CD4-positive, CD25-positive, alpha-beta regulatory T cell (primary cell): ENCODE results near the gene MYO3B. TPM values are rescaled to one million over a fixed set of nuclear protein-coding genes. Genes with fewer than 3 reads are reported as not detected.
"Not testable (repeated sequence)": the region's sequence is repeated elsewhere in the genome, so short reads cannot be mapped to it uniquely, and the experiment has no call there.

Experiments used
- ATAC-seq, 2 donors: fragments of 150-1000 bp; cut with Tn5 transposase; one replicate each; pipeline ENCODE4 v1.10.0; 2021; ENCODE audit warnings: low read depth in 2 of 2, moderate number of reproducible peaks in 2 of 2, moderate library complexity in 1 of 2
- DNase-seq, 3 donors: peaks; one replicate each; pipeline versions ENCODE4 v3.0.0 to v3.0.0-alpha.2; 2012 to 2022; ENCODE audit warnings: mixed read lengths in 1 of 3
- H3K27ac ChIP-seq: one replicate; pipeline ENCODE4 v1.7.0; 2013; ENCODE audit warnings: mild to moderate bottlenecking, low read length; ENCODE audit not compliant: insufficient read depth, poor library complexity, severe bottlenecking
- H3K27me3 ChIP-seq: one replicate; pipeline ENCODE4 v1.7.0; 2013; ENCODE audit warnings: low read length; ENCODE audit not compliant: control insufficient read depth, insufficient read depth
- H3K36me3 ChIP-seq: one replicate; pipeline ENCODE4 v1.7.0; 2013; ENCODE audit warnings: mild to moderate bottlenecking, low read length, moderate library complexity; ENCODE audit not compliant: control insufficient read depth, insufficient read depth
- H3K4me1 ChIP-seq: 2 replicates; pipeline ENCODE4 v1.7.0; 2013; ENCODE audit warnings: mild to moderate bottlenecking, low read length; ENCODE audit not compliant: insufficient read depth, control insufficient read depth, poor library complexity, severe bottlenecking
- H3K4me3 ChIP-seq: one replicate; pipeline ENCODE4 v1.7.0; 2013; ENCODE audit warnings: low read depth, mild to moderate bottlenecking, low read length, moderate library complexity
- H3K9me3 ChIP-seq, 2 experiments: 1 replicate in 1 of 2; 2 replicates in 1 of 2; pipeline ENCODE4 v1.7.0; 2013; ENCODE audit warnings: low read length in 2 of 2, mild to moderate bottlenecking in 1 of 2, moderate library complexity in 1 of 2; ENCODE audit not compliant: control insufficient read depth in 2 of 2
- H3K27ac Mint-ChIP-seq, 3 donors: one replicate each; pipeline ENCODE4 v1.8.0; 2020 to 2022; ENCODE audit warnings: mild to moderate bottlenecking in 3 of 3, mixed read lengths in 3 of 3, moderate library complexity in 2 of 3
- H3K27me3 Mint-ChIP-seq: one replicate; pipeline ENCODE4 v1.8.0; 2022; ENCODE audit warnings: mild to moderate bottlenecking, mixed read lengths
- H3K36me3 Mint-ChIP-seq: one replicate; pipeline ENCODE4 v1.8.0; 2020; ENCODE audit warnings: mixed read lengths
- H3K4me1 Mint-ChIP-seq, 4 donors: one replicate each; pipeline ENCODE4 v1.8.0; 2020 to 2022; ENCODE audit warnings: mixed read lengths in 4 of 4, mild to moderate bottlenecking in 1 of 4
- H3K4me3 Mint-ChIP-seq, 4 donors: one replicate each; pipeline ENCODE4 v1.8.0; 2020 to 2022; ENCODE audit warnings: mild to moderate bottlenecking in 4 of 4, mixed read lengths in 4 of 4, moderate library complexity in 3 of 4
- H3K9me3 Mint-ChIP-seq, 7 donors: one replicate each; pipeline ENCODE4 v1.8.0; 2020 to 2022; ENCODE audit warnings: mixed read lengths in 7 of 7, mild to moderate bottlenecking in 3 of 7, moderate library complexity in 2 of 7
- polyA plus RNA-seq, 4 donors: library from polyadenylated mRNA; unstranded; fragments of 300-500 nt; fragmentation: Illumina TruSeq; gene quantifications; one replicate each; pipeline ENCODE4 v1.2.3, GENCODE V29; 2021
- total RNA-seq: library from RNA; stranded (reverse); gene quantifications from one replicate; pipeline ENCODE4 v1.2.3, GENCODE V29; 2022

MYO3B gene
- total and polyA plus RNA-seq, 5 donors from 2014 or later, result not detected

GRCh38 chr2:170260188-170260587 lies 82.2 kb downstream of the MYO3B start:
- Histone ChIP-seq H3K27me3 (no peaks in the 10 kb centered on the region), H3K36me3 (no peaks in the 10 kb centered on the region), H3K4me3 (no peak overlapping the region), H3K27ac (no peak overlapping the region), H3K4me1 (no peaks in the 10 kb centered on the region), H3K9me3 (no peaks in the 10 kb centered on the region)
- Mint-ChIP-seq H3K4me1 (no peaks in the 10 kb centered on the region), H3K4me3 (no peak overlapping the region), H3K9me3 (peaks cover 0 to 14% (median 6%) of the 10 kb centered on the region in 7 donors), H3K36me3 (no peaks in the 10 kb centered on the region), H3K27me3 (peaks cover 4% of the 10 kb centered on the region), H3K27ac (no peak overlapping the region)
- DNase-seq, result no peak
- ATAC-seq, result no peak

- DNase-seq, result no peak
- H3K4me3 ChIP-seq, result no peak overlapping the region
- H3K27ac ChIP-seq, result no peak overlapping the region
- H3K27me3 ChIP-seq, result no peaks in the 10 kb centered on the region
- no peaks in the 10 kb centered on the region for H3K4me1 Mint-ChIP-seq
- no peak overlapping the region for H3K27ac Mint-ChIP-seq
- H3K4me1 ChIP-seq, result no peaks in the 10 kb centered on the region
- peaks cover 4% of the 10 kb centered on the region for H3K27me3 Mint-ChIP-seq
- H3K4me3 Mint-ChIP-seq, result no peak overlapping the region
- no peaks in the 10 kb centered on the region for H3K9me3 ChIP-seq
- H3K36me3 Mint-ChIP-seq, result no peaks in the 10 kb centered on the region
- no peaks in the 10 kb centered on the region for H3K36me3 ChIP-seq
- no peak for ATAC-seq
- H3K9me3 Mint-ChIP-seq, result peaks cover 0 to 13% (median 6%) of the 10 kb centered on the region in 7 donors
Measured at GRCh38 chr2:170261566-170261965, 83.6 kb downstream of the MYO3B start.

GRCh38 chr2:170262343-170262742 lies 84.4 kb downstream of the MYO3B start:
- peaks cover 0 to 13% (median 6%) of the 10 kb centered on the region in 7 donors for H3K9me3 Mint-ChIP-seq
- H3K4me1 Mint-ChIP-seq, result no peaks in the 10 kb centered on the region
- H3K4me1 ChIP-seq, result no peaks in the 10 kb centered on the region
- ATAC-seq (no peak), DNase-seq (no peak)
- no peaks in the 10 kb centered on the region for H3K36me3 Mint-ChIP-seq
- no peak overlapping the region for H3K27ac ChIP-seq
- H3K4me3 ChIP-seq, result no peak overlapping the region
- H3K4me3 Mint-ChIP-seq, result no peak overlapping the region
- no peaks in the 10 kb centered on the region for H3K9me3 ChIP-seq
- H3K27me3 Mint-ChIP-seq, result peaks cover 4% of the 10 kb centered on the region
- no peaks in the 10 kb centered on the region for H3K36me3 ChIP-seq
- H3K27me3 ChIP-seq, result no peaks in the 10 kb centered on the region
- H3K27ac Mint-ChIP-seq, result no peak overlapping the region

DNA sequence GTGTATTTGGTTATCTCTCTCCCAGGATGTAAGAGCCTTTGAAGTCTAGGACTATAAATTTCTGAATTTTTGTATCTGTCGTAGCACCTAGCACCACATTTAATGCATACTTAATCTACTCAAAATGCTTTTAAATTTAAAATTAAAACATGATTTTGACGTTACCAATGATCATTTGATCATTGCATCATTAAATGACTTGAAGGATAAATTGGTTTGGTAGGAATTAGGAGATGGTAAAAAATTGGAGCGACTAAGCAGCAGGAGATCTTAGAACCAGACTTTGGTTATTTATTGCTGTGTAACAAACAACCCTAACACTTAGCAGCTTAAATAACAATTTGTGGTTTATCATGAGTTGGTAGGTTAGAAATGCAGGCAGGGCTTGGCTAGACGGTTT lies 84.9 kb downstream of the MYO3B start:
- Histone ChIP-seq H3K4me1 (no peaks in the 10 kb centered on the region), H3K4me3 (no peak overlapping the region), H3K9me3 (no peaks in the 10 kb centered on the region), H3K36me3 (no peaks in the 10 kb centered on the region), H3K27ac (no peak overlapping the region), H3K27me3 (no peaks in the 10 kb centered on the region)
- H3K27me3 Mint-ChIP-seq, result peaks cover 7% of the 10 kb centered on the region
- no peak overlapping the region for H3K27ac Mint-ChIP-seq
- H3K4me1 Mint-ChIP-seq, result no peaks in the 10 kb centered on the region
- peaks cover 0 to 13% (median 7%) of the 10 kb centered on the region in 7 donors for H3K9me3 Mint-ChIP-seq
- DNase-seq, result no peak
- no peaks in the 10 kb centered on the region for H3K36me3 Mint-ChIP-seq
- no peak overlapping the region for H3K4me3 Mint-ChIP-seq
- no peak for ATAC-seq

DNA sequence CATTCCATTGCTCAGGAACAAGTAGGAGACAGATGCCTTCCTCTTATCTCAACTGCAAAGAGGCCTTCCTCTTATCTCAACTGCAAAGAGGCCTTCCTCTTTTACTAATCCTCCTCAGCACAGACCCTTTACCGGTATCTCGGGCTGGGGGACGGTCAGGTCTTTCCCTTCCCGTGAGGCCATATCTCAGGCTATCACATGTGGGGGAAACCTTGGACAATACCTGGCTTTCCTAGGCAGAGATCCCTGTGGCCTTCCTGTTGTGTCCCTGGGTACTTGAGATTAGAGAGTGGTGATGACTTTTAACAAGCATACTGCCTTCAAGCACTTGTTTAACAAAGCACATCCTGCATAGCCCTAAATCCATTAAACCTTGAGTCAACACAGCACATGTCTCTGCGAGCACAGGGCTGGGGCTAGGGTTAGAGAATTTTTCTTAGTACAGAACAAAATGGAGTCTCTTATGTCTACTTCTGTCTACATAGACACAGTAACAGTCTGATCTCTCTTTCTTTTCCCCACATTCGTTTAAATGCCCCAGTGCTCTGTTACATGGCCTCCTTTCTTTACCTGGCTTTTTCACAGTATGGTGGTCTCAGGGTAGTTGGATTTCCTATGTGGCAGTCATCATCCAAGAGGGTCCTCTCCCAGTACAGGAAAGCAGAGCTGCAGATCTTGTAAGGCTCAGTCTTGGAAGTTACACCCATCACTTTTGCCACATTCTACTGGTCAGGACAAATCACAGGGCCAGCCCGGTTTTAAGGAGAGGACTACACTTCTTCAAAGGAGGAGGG lies 86.0 kb downstream of the MYO3B start:
- not testable (repeated sequence) for H3K4me3 ChIP-seq, H3K4me1 ChIP-seq, H3K27ac Mint-ChIP-seq, H3K27ac ChIP-seq, H3K9me3 ChIP-seq, ATAC-seq, H3K4me1 Mint-ChIP-seq, H3K27me3 Mint-ChIP-seq, H3K36me3 Mint-ChIP-seq, H3K36me3 ChIP-seq, DNase-seq, H3K27me3 ChIP-seq
- peak overlapping the region in 1 of 4 donors; percentile 12 for H3K4me3 Mint-ChIP-seq
- peaks cover 0 to 13% (median 7%) of the 10 kb centered on the region in 7 donors for H3K9me3 Mint-ChIP-seq

- no peaks in the 10 kb centered on the region for H3K4me1 ChIP-seq
- H3K4me3 ChIP-seq, result no peak overlapping the region
- no peaks in the 10 kb centered on the region for H3K9me3 ChIP-seq
- no peak overlapping the region for H3K4me3 Mint-ChIP-seq
- H3K36me3 Mint-ChIP-seq, result no peaks in the 10 kb centered on the region
- no peak overlapping the region for H3K27ac Mint-ChIP-seq
- H3K4me1 Mint-ChIP-seq, result no peaks in the 10 kb centered on the region
- no peak overlapping the region for H3K27ac ChIP-seq
- no peaks in the 10 kb centered on the region for H3K36me3 ChIP-seq
- DNase-seq (no peak), ATAC-seq (no peak)
- H3K27me3 Mint-ChIP-seq, result peaks cover 7% of the 10 kb centered on the region
- H3K9me3 Mint-ChIP-seq, result peaks cover 0 to 13% (median 7%) of the 10 kb centered on the region in 7 donors
- H3K27me3 ChIP-seq, result no peaks in the 10 kb centered on the region
Measured at GRCh38 chr2:170264522-170264860, 86.5 kb downstream of the MYO3B start.

- Histone ChIP-seq H3K27ac (no peak overlapping the region), H3K4me1 (no peaks in the 10 kb centered on the region), H3K4me3 (no peak overlapping the region), H3K36me3 (no peaks in the 10 kb centered on the region), H3K27me3 (no peaks in the 10 kb centered on the region), H3K9me3 (no peaks in the 10 kb centered on the region)
- DNase-seq (no peak), ATAC-seq (no peak)
- Mint-ChIP-seq H3K4me3 (no peak overlapping the region), H3K27ac (no peak overlapping the region), H3K27me3 (peaks cover 7% of the 10 kb centered on the region), H3K9me3 (peaks cover 0 to 10% (median 5%) of the 10 kb centered on the region in 7 donors), H3K36me3 (no peaks in the 10 kb centered on the region), H3K4me1 (no peaks in the 10 kb centered on the region)
Measured at GRCh38 chr2:170264865-170265264, 86.9 kb downstream of the MYO3B start.

GRCh38 chr2:170265321-170265720 lies 87.4 kb downstream of the MYO3B start:
- no peak overlapping the region for H3K4me3 ChIP-seq
- H3K27me3 Mint-ChIP-seq, result peaks cover 7% of the 10 kb centered on the region
- no peaks in the 10 kb centered on the region for H3K36me3 ChIP-seq
- H3K9me3 Mint-ChIP-seq, result peaks cover 0 to 10% (median 4%) of the 10 kb centered on the region in 7 donors
- H3K27me3 ChIP-seq, result no peaks in the 10 kb centered on the region
- no peaks in the 10 kb centered on the region for H3K4me1 Mint-ChIP-seq
- ATAC-seq (no peak), DNase-seq (no peak)
- H3K9me3 ChIP-seq, result no peaks in the 10 kb centered on the region
- H3K4me3 Mint-ChIP-seq, result no peak overlapping the region
- H3K27ac ChIP-seq, result no peak overlapping the region
- H3K36me3 Mint-ChIP-seq, result no peaks in the 10 kb centered on the region
- no peak overlapping the region for H3K27ac Mint-ChIP-seq
- H3K4me1 ChIP-seq, result no peaks in the 10 kb centered on the region
